A549 treated with CORT108297 at 1 μM for 4 hours (cell line): ENCODE measurements around the gene PCDHGC3. TPM values are rescaled to one million over a fixed set of nuclear protein-coding genes. Genes with fewer than 3 reads are reported as not detected.

ENCODE experiments used
- total RNA-seq: library from RNA; stranded (reverse); fragments of 200-300 nt; extraction: Qiagen RNA extraction; gene quantifications from 5 replicates; pipeline ENCODE4 v1.2.3, GENCODE V29; 2022

PCDHGC3 gene
- 5.0 to 6.7 TPM (median 5.6 TPM) in 5 replicates for total RNA-seq

DNA sequence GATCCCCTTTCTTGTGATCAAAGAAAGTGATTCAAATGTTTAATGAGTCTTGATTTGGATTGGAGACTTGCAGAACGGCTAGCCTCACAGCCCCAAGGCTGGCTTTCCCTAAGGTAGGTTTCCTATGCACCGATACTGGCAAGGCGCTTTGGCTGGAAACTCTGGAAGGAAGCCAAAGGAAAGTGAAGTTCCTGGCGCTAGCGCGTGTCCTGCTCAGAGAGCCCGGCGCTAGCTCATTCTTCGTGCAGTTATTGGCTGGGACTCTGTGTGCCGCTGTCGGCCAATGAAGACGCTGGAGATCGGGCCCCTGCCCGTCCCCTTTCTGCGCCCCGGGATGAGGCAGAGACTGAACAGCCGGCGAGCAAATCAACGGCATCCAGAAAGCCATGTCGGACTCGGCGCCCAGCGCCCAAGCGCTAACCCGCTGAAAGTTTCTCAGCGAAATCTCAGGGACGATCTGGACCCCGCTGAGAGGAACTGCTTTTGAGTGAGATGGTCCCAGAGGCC lies at the start of gene PCDHGC3:
Gene PCDHGC3, plus strand, starts transcription at position 342 of the 507 bp plus-strand sequence. Its CDS starts 151 bp downstream, at position 493.

DNA sequence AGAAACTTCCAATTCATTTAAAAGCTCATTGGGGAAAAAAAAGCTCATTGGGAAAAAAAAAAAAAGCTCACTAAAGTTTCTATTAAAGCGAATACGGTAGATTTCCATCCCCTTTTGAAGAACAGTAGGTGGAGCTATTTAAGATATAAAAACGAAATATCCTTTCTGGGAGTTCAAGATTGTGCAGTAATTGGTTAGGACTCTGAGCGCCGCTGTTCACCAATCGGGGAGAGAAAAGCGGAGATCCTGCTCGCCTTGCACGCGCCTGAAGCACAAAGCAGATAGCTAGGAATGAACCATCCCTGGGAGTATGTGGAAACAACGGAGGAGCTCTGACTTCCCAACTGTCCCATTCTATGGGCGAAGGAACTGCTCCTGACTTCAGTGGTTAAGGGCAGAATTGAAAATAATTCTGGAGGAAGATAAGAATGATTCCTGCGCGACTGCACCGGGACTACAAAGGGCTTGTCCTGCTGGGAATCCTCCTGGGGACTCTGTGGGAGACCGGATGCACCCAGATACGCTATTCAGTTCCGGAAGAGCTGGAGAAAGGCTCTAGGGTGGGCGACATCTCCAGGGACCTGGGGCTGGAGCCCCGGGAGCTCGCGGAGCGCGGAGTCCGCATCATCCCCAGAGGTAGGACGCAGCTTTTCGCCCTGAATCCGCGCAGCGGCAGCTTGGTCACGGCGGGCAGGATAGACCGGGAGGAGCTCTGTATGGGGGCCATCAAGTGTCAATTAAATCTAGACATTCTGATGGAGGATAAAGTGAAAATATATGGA lies 45.2 kb upstream of the PCDHGC3 start, which contains the start of gene PCDHGA12:
Gene PCDHGA12, plus strand, starts transcription at position 176 of the 782 bp plus-strand sequence. Its CDS starts 253 bp downstream, at position 429.

DNA sequence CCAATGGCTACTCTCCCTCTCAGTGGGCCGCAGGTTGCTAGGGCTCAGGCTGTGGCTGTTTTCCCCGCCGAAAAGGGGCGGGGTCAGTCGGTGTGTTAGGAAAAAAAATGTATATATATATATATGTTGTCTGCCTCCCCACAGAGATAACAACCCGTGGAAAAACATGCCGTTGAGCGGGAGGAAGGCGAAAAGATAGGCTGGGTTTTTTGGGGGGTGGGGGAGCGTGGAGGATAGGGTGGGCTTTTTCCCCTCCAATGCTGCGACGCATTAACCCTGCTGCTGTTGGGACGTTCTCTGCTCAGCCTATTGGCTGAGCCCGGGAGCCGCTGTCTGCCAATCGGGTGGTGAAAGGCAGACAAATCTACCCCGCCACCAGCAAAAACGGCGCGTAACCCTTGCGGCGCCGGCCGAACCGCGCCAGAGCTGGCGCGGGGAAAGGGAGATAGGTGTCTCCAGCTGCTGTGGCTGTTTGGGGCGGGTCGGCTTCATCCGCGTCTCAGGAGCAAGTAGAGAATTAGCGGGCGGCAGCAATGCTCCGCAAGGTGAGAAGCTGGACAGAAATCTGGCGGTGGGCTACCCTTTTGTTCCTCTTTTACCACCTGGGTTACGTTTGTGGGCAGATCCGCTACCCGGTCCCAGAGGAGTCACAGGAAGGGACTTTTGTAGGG lies 9.0 kb downstream of the PCDHGC3 start, which contains the start of gene PCDHGC4:
Gene PCDHGC4, plus strand, starts transcription at position 390 of the 671 bp plus-strand sequence. Its CDS starts 144 bp downstream, at position 534.

GRCh38 chr5:141488591-141489561 lies 13.1 kb downstream of the PCDHGC3 start, which contains the start of gene PCDHGC5:
PCDHGC5 (plus strand) TSS chr5:141489081; CDS start chr5:141489241, 160 bp downstream.

Other genes with a start within 250 kb of the PCDHGC3 start
- 0.02 to 0.07 TPM (median 0.06 TPM) in 3 of 5 replicates, not detected in the others for gene PCDHB15, start 230.6 kb upstream of the PCDHGC3 start, total RNA-seq
- 0.05 TPM in 1 of 5 replicates, not detected in the others for gene SLC25A2, start 171.9 kb upstream of the PCDHGC3 start, total RNA-seq
- 61.5 to 85.8 TPM (median 70.6 TPM) in 5 replicates for gene TAF7, start 155.2 kb upstream of the PCDHGC3 start, total RNA-seq
- gene PCDHGA1, start 145.5 kb upstream of the PCDHGC3 start, total RNA-seq, result 0.30 to 0.39 TPM (median 0.37 TPM) in 5 replicates
- gene PCDHGA2, start 137.2 kb upstream of the PCDHGC3 start, total RNA-seq, result 0.55 to 0.78 TPM (median 0.63 TPM) in 5 replicates
- gene PCDHGA3, start 132.1 kb upstream of the PCDHGC3 start, total RNA-seq, result 0.04 to 0.07 TPM in 2 of 5 replicates, not detected in the others
- gene PCDHGB1, start 125.9 kb upstream of the PCDHGC3 start, total RNA-seq, result 1.3 to 2.0 TPM (median 1.8 TPM) in 5 replicates
- 0.07 to 0.17 TPM (median 0.16 TPM) in 5 replicates for gene PCDHGA4, start 120.9 kb upstream of the PCDHGC3 start, total RNA-seq
- 0.06 to 0.12 TPM (median 0.08 TPM) in 5 replicates for gene PCDHGB2, start 116.0 kb upstream of the PCDHGC3 start, total RNA-seq
- gene PCDHGA5, start 111.8 kb upstream of the PCDHGC3 start, total RNA-seq, result 0.07 to 0.24 TPM (median 0.15 TPM) in 5 replicates
- gene PCDHGB3, start 105.7 kb upstream of the PCDHGC3 start, total RNA-seq, result 0.17 to 0.33 TPM (median 0.24 TPM) in 5 replicates
- 0.13 to 0.27 TPM (median 0.22 TPM) in 5 replicates for gene PCDHGA6, start 102.1 kb upstream of the PCDHGC3 start, total RNA-seq
- gene PCDHGA7, start 93.2 kb upstream of the PCDHGC3 start, total RNA-seq, result 0.82 to 1.0 TPM (median 0.97 TPM) in 5 replicates
- gene PCDHGB4, start 88.3 kb upstream of the PCDHGC3 start, total RNA-seq, result 0.70 to 1.0 TPM (median 0.98 TPM) in 5 replicates
- 0.02 to 0.08 TPM (median 0.03 TPM) in 5 replicates for gene PCDHGA8, start 83.3 kb upstream of the PCDHGC3 start, total RNA-seq
- gene PCDHGB5, start 78.0 kb upstream of the PCDHGC3 start, total RNA-seq, result 2.1 to 2.6 TPM (median 2.4 TPM) in 5 replicates
- gene PCDHGA9, start 73.2 kb upstream of the PCDHGC3 start, total RNA-seq, result 0.02 to 0.09 TPM (median 0.05 TPM) in 4 of 5 replicates, not detected in the other
- gene PCDHGB6, start 67.9 kb upstream of the PCDHGC3 start, total RNA-seq, result 0.03 to 0.14 TPM (median 0.09 TPM) in 5 replicates
- gene PCDHGA10, start 63.0 kb upstream of the PCDHGC3 start, total RNA-seq, result 0.01 to 0.02 TPM (median 0.02 TPM) in 3 of 5 replicates, not detected in the others
- 0.03 to 0.08 TPM (median 0.06 TPM) in 4 of 5 replicates, not detected in the other for gene PCDHGB7, start 58.3 kb upstream of the PCDHGC3 start, total RNA-seq
- 0.02 to 0.03 TPM (median 0.02 TPM) in 4 of 5 replicates, not detected in the other for gene PCDHGA11, start 54.9 kb upstream of the PCDHGC3 start, total RNA-seq
- 0.02 to 0.03 TPM in 2 of 5 replicates, not detected in the others for gene PCDHGA12, start 45.5 kb upstream of the PCDHGC3 start, total RNA-seq
- 0.01 to 0.05 TPM (median 0.03 TPM) in 3 of 5 replicates, not detected in the others for gene PCDHGC4, start 9.1 kb downstream of the PCDHGC3 start, total RNA-seq
- gene PCDHGC5, start 13.1 kb downstream of the PCDHGC3 start, total RNA-seq, result 0.02 to 0.03 TPM (median 0.03 TPM) in 3 of 5 replicates, not detected in the others
- gene DIAPH1, start 143.0 kb downstream of the PCDHGC3 start, total RNA-seq, result 98.1 to 105 TPM (median 101 TPM) in 5 replicates
- gene HDAC3, start 160.9 kb downstream of the PCDHGC3 start, total RNA-seq, result 46.2 to 54.2 TPM (median 48.7 TPM) in 5 replicates
- gene RELL2, start 161.0 kb downstream of the PCDHGC3 start, total RNA-seq, result 2.9 to 5.2 TPM (median 4.9 TPM) in 5 replicates
- 6.9 to 13.2 TPM (median 10.0 TPM) in 5 replicates for gene FCHSD1, start 175.5 kb downstream of the PCDHGC3 start, total RNA-seq
- gene ARAP3, start 206.3 kb downstream of the PCDHGC3 start, total RNA-seq, result 4.1 to 5.9 TPM (median 5.5 TPM) in 5 replicates